ENCODE results near the gene KAZN.

The KAZN gene

GRCh38 chr1:14888374-14888773 is 289.9 kb downstream of the KAZN start:
- DNase-seq (ENCODE audit: low spot score) = no peak
- in situ Hi-C loops (cut with MboI; ENCODE audit: low sequenced_read_pairs, unreplicated experiment) = no loop called here
- no peak for TF ChIP-seq CTCF (IDR thresholded peaks at IDR 0.05; ENCODE audit: borderline replicate concordance, control extremely low read depth, extremely low read depth, insufficient read depth, missing control alignments)

GRCh38 chr1:14889825-14890440 is 291.4 kb downstream of the KAZN start:
- DNase-seq (ENCODE audit: low spot score) = no peak
- TF ChIP-seq CTCF (IDR thresholded peaks at IDR 0.05; ENCODE audit: borderline replicate concordance, control extremely low read depth, extremely low read depth, insufficient read depth, missing control alignments) = no peak
- in situ Hi-C loops (cut with MboI; ENCODE audit: low sequenced_read_pairs, unreplicated experiment) = no loop called here

- no peak for TF ChIP-seq CTCF (IDR thresholded peaks at IDR 0.05; ENCODE audit: borderline replicate concordance, control extremely low read depth, extremely low read depth, insufficient read depth, missing control alignments)
- in situ Hi-C loops (cut with MboI; ENCODE audit: low sequenced_read_pairs, unreplicated experiment) = no loop called here
- DNase-seq (ENCODE audit: low spot score) = no peak
These were observed 293.5 kb downstream of the KAZN start for GRCh38 chr1:14891991-14892390.

GRCh38 chr1:14894811-14895560 is 296.5 kb downstream of the KAZN start:
- TF ChIP-seq CTCF (IDR thresholded peaks at IDR 0.05; ENCODE audit: borderline replicate concordance, control extremely low read depth, extremely low read depth, insufficient read depth, missing control alignments) = no peak
- DNase-seq (ENCODE audit: low spot score) = no peak
- in situ Hi-C loops (cut with MboI; ENCODE audit: low sequenced_read_pairs, unreplicated experiment) = no loop called here

GRCh38 chr1:14895727-14896126 is 297.2 kb downstream of the KAZN start:
- DNase-seq (ENCODE audit: low spot score) = no peak
- TF ChIP-seq CTCF (IDR thresholded peaks at IDR 0.05; ENCODE audit: borderline replicate concordance, control extremely low read depth, extremely low read depth, insufficient read depth, missing control alignments) = no peak
- in situ Hi-C loops (cut with MboI; ENCODE audit: low sequenced_read_pairs, unreplicated experiment) = no loop called here

GRCh38 chr1:14896381-14897079 is 298.0 kb downstream of the KAZN start:
- in situ Hi-C loops (cut with MboI; ENCODE audit: low sequenced_read_pairs, unreplicated experiment) = no loop called here
- DNase-seq (ENCODE audit: low spot score) = no peak
- TF ChIP-seq CTCF (IDR thresholded peaks at IDR 0.05; ENCODE audit: borderline replicate concordance, control extremely low read depth, extremely low read depth, insufficient read depth, missing control alignments) = no peak
